Fibroblast of skin of right biceps (primary cell): Measurements from ENCODE around the gene ZSWIM8.
"Not testable (repeated sequence)": the region's sequence is repeated elsewhere in the genome, so short reads cannot be mapped to it uniquely, and the experiment has no call there.

Experiments
- DNase-seq: peaks from one replicate; pipeline ENCODE4 v3.0.0-alpha.2; 2013

The ZSWIM8 gene

GRCh38 chr10:73815719-73816030 is 30.3 kb downstream of the ZSWIM8 start:
- DNase-seq, result no peak

- DNase-seq, result no peak
Observed at GRCh38 chr10:73816917-73817729, 31.7 kb downstream of the ZSWIM8 start.

DNA sequence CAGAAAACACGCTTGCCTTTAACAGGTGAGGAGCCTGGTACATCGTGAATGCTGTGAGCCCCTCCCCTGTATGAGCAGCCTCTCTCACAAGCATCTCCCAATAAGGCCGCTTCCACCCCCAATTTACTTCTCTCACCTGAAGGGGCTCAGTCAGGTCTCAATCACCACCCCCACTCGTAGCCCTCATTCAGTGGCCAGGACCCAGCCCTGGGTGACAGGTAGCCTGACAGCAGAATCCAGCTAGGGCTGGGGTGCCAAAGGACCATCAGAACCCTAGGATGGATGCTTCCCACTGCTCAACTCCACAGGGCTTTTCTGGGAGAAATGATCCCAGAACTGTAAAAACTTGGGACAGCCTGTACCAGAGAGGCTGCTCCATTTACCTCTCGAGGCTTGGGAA is 32.4 kb downstream of the ZSWIM8 start:
- DNase-seq, result no peak

DNA sequence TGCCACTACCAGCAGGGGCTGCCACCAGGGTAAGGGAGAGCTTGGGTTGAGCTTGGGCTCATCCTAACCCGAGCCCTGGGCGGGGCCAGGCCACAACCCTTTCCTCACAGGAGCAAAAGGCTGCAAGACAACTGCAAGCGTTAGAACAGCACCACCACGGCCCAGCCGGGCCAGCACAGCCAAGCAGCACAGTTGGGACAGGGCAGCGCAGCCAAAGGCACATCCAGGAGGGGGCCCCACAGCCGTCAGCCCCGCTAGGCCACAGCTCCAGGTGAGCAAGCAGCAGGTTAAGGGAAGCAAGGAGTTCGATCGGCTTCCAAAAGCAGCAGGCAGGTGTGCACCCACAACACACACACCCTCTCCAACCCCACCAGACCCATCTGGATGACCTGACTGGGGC is 33.0 kb downstream of the ZSWIM8 start:
- DNase-seq, result no peak

DNA sequence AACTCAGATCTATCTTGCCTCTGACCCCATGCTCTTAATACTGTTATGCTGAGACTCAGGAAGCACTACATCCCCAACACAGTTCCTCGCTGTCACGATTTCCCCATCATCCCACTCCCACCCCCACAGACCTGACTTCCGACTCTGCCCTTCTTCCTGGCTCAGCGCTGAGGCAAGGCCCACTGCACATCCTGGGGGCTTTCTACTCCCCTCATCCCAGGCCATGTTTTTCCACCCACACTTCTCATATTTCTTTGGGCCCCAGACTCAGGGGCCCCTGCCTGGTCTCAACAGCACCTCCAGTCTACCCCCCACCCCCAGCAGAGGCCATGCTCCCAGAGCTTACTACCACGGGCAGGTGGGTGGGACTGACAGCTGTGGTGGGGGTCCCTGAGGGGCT is 33.7 kb downstream of the ZSWIM8 start:
- DNase-seq, result no peak

DNA sequence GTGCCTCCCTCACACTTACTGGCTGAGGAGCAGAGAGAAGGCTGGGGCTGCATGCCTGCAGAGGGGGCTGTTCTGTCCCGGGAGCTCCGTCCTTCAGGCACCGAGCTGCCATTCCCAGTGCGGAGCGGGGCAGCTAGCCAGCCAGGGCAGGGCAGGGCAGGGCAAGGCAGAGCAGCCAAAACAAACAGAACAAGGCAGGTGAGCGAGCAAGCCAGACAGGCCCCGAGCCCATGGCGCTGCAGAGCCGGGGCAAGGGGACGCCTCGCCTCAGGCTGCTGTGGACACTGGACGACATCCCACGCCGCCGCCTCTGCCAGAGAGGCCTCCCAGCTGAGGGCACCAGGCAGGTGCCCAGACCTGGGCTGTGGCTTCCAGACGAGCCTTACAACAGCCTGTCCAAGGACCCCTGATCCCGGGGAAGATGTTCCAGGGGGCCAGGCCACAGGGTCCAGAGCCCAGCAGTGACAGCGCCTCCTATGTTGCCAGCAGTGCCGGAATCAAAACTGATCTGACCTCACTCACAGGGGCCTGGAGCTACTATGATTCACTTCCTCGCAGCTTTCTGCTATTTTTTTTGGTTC is 34.2 kb downstream of the ZSWIM8 start:
- no peak for DNase-seq

DNA sequence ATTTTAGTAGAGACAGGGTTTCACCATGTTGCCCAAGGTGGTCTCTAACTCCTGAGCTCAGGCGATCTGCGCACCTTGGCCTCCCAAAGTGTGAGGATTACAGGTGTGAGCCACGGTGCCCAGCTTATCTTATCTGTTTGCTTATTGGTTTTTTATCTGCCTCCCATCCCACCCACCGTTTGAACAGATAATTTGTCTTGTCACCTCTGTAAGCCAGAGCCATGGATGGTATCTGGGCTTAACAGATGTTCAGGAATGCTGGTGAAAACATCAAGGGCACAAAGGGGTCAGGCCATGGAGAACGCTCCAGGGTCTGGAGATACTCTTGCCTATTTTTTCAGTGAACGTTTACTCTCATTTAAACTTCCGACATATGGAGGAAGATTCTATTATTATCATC is 38.0 kb downstream of the ZSWIM8 start:
- DNase-seq, result no peak

DNA sequence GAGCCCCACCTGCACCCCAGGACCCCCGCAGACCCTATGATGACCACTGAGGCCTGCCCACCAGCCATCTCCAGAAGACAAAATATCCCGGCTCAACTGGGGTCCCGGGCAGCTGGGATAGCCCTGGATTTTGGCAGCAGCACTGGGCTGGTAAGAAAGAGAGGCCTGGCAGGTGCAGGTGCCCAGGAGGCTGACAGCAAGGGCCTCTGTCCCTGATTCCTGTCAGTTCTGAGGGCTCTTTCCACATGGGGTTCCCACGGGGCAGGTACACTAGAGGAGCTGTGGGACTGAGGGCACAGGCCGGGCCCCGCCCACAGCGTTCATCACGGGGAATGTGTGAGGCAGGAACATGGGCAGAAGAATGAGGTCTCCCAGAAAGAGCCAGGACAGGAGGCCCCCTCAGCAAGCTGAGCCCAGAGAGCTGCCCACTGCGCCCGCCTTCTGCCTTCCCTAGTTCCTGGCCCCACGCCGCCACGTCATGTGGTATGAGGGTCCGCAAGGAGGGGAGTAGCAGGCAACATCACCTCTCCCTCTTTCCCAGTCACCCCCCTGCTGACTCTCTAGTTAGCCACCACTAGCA is 38.8 kb downstream of the ZSWIM8 start:
- DNase-seq, result no peak

- peak; percentile 9 for DNase-seq
Observed at GRCh38 chr10:73827346-73828089, 42.1 kb downstream of the ZSWIM8 start.

- no peak for DNase-seq
Observed at GRCh38 chr10:73828161-73828560, 42.8 kb downstream of the ZSWIM8 start.

- DNase-seq, result not testable (repeated sequence)
Observed at GRCh38 chr10:73829090-73829489, 43.7 kb downstream of the ZSWIM8 start.

GRCh38 chr10:73836427-73836980 is 51.1 kb downstream of the ZSWIM8 start:
- DNase-seq, result no peak

- DNase-seq, result peak; percentile 26
Observed at GRCh38 chr10:73837072-73837471, 51.7 kb downstream of the ZSWIM8 start.

GRCh38 chr10:73838008-73838567 is 52.7 kb downstream of the ZSWIM8 start:
- no peak for DNase-seq

DNA sequence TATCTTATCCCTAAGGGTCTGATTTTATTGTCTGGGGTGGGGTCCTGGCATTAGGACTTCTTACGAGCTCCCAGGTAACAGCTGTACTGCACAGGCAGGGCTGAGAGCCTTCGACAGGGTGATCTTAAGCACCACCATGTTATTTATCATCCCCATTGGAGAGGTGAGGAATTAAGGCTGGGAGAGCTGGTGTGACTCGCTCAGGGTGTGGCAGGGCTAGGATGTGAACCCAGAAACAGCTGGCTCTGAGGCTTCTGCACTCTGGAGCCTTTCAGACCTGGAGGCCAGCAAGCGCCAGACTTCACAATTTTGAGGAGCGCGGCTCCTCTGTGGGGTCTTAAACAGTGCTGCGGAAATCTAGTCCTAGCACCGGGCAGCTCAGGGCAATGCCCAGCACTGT is 53.4 kb downstream of the ZSWIM8 start:
- DNase-seq, result no peak

DNA sequence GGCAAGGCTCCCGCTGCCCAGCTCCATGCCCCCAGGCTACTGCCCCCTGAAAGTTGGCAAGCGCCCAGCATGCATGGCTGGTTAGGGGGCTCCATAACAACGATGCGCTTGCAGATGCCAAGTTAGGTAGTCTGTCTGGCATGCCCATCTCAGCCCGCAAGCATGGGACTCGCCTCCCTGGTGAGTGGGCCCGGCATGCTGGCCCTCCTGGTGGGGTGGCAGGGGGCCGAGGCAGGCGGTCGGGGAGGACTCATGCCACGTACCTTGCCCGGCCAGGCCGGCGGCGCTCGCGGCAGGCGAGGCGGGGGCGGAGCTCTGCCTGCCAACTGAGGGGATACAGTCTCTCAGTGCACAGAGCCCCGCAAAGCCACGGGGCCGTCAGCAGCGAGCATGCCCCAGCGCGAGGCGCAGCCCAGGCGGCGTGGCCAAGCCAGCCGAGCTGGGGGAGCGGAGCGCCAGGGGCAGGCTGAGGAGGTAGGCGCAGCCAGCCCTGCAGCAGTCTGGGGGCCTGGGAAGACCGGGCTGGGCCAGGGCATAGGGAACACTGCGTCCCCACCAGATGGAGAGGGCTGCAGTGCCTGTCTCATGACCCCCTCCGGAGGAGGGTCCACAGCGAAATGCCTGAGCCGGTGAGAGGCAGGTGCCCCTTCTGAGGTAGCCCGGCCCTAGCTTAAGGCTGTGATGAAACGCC is 54.0 kb downstream of the ZSWIM8 start:
- DNase-seq, result no peak

DNA sequence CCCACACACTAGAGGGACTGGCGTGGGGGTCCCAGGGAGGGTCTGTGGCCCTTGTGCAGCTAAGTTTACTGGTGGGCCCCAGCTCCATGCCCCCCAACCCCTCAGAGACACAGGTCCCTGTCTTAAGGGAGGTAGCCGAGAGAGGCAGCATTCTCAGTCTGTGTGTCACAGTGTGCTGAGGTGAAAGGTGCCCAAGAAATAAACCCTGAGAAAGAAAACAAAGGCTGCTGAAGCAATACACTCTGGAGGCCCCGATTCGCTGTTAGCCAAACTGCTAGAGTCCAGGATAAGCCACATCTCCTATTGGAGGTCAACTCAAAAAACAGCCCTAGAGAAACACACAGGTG is 54.6 kb downstream of the ZSWIM8 start:
- no peak for DNase-seq

GRCh38 chr10:73840403-73841060 is 55.1 kb downstream of the ZSWIM8 start:
- no peak for DNase-seq

- DNase-seq, result no peak
Observed at GRCh38 chr10:73841061-73841421, 55.6 kb downstream of the ZSWIM8 start.

DNA sequence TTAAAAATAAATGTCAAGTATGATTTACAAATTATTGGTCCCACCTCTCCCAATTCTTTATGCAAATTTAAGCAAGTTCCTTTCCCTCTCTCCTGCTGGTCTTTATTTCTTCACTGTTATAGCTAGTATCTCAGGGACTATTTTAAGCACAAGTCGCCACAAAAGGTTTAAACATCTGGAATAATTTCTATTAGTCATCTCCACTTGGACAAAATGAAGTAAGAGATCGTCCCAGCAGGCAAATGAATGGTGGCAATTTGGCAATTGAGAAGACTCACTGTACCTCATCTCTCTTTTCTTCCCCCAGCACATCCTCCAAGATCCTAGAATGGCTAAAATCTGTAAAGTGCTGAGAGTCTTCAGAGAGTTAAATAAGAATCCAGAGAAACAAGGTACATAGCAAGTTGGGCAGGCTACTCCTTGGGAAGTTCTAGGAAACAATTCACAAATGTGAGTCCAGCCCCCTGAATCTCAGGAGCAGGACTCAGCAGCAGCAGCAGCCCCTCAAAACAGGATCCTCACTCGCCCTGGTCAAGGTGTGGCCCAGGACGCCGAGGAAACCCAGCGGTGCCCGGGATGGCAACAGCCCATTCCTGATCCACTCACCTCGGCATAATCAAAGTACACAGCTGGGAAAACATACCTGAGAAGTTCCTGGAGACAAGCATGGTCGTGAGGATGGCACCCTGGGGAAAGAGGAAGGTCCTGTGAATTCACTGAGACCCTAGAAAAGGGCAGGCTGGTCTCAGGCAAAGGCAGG is 56.3 kb downstream of the ZSWIM8 start:
- DNase-seq, result peak; percentile 30

- DNase-seq, result no peak
Observed at GRCh38 chr10:73842349-73842748, 56.9 kb downstream of the ZSWIM8 start.
